ENCODE results near the gene KDR.

KDR gene

GRCh38 chr4:55077577-55077976 lies 47.8 kb downstream of the KDR start:
- DNase-seq, result no peak

DNA sequence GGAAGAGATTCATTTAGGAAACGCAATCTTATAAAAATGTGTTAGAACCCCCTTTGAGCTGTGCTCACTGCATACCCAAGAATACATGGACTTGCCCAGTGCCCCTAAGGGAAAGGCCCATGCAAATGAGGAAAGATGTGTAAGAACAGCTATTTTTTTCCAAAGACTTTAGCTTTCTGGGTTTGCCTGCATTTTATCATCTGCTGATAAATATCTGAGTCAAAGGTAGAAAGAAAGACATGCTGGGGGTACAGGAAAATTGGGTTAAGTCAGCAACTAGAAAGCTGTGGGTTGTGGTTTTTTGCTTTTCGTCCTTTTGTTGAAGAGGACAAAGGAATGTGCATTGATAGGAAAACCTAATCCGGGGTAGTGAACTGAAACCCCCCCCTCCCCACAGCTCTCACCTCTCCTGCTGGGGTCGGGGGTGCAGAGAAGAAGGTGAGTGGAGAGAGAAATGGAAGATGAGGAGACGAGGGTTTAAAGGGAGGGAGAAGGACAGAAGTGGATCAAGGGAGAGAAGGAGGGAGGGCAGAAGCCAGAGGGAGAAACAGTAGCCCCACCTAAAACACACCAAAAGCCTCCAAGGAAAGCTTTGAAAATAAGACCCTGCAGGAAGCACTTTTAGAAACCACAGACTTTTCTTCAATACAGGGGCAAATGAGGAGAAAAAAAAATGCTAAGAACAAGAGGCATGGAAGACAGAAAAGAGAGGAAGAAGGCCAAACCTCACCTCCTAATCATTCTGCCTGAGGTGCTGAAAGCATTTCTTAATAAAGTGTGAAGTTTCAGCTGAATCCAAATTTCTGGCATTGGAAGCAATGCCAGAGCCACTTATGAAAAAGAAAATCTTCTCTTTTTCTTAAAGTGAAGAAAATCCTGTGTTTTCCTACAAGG lies 49.3 kb downstream of the KDR start:
- no peak for DNase-seq

DNA sequence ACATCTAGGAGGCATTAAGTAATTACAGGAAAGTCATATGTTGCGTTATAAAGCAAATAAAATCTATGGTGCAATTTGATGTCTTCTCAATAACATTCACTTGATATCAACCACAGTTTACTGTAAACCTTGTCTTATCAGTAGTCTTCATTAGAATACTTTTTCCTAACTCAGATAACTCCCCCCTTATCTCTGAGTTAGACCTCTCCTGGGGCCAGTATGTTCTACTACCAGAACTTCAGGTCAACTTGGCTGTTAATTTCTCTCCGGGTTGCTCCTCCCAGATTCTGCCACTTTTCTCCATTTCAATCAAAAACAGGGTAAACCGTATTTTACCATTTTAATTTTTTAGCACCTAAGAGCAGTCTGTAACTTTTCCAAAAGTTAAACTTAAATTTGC lies 50.0 kb downstream of the KDR start:
- no peak for DNase-seq

- DNase-seq, result no peak
These were observed 51.0 kb downstream of the KDR start for GRCh38 chr4:55074386-55074785.

- no peak for DNase-seq
These were observed 53.4 kb downstream of the KDR start for GRCh38 chr4:55071951-55072350.

GRCh38 chr4:55069248-55069647 lies 56.1 kb downstream of the KDR start:
- no peak for DNase-seq

DNA sequence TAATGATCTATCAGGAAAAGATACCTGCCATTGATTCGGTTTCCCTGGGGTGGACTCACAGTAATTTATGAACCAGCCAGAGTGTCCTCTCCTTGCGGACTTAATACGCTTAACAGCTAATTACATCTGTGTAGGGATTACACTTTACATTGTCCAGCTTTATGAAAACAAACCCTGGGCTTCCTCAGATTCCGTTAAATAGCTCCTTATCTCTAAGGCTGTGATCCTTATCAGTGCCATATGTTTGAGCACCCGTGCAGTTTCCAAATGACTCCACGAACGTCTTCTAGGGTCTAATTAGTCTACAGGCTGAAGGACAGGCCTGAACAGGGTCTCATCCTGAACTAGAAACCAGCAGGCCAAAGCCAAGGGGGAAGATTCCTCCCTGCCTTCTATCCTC lies 56.9 kb downstream of the KDR start:
- DNase-seq, result no peak

GRCh38 chr4:55066018-55066417 lies 59.4 kb downstream of the KDR start:
- DNase-seq, result no peak

GRCh38 chr4:55055529-55055928 lies 69.9 kb downstream of the KDR start:
- no peak for DNase-seq

- DNase-seq, result no peak
These were observed 73.9 kb downstream of the KDR start for GRCh38 chr4:55051532-55051931.

DNA sequence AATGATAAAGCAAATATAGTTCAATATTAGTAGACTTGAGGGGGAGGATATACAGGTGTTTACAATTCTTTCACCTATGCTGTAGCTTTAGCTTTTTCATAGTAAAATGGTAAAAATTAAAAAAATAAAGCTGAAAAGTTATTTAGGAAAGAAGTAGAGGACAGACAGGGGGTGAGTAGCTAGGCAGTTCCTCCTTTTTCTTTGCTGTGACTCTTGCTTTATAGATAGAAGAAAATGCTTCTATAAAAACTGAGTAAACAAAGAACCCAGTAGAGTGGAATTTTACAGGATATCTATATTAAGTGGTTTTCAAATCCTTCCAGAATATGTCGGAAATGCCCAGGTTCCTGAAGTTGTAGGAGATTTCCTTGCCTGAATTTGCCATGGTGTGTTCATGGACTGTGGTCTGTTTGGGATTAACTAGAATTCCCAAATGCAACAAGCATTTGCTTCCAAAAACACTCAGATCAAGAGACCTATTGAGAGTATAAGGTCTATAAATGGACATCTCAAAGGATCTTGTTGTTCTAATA lies 74.9 kb downstream of the KDR start:
- DNase-seq, result no peak

DNA sequence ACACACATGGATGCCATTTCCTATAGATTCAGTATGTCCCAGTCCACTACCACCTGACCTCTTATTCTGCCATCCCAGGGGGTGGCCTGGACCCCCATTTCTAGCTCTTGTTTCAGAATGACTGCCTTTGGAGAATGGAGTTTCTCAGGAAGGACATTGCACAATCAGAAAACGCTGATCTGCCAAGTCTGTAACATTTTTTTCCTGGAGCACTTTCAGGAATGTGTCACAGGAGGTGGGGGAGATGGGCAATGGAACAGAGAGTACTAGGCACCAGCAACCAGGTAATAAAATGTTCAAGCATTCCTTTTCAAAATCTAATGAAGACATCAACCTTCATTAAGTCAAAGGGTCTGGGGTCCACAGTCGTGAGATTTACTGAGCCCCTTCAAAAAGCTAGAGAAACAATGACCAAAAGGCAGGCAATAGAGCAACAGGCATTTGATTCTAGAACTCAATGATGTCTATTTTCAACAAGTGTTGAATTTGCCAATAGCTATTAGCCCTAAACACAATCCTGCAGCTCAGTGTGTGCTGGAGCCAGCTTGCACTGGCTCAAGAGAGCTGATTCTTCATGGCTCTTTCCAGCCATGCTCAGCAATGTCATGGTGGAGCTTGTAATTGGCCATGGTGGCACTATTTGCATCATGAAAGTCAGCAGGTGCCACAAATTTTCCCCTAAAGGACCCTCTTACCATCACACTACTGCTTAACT lies 87.1 kb downstream of the KDR start:
- no peak for DNase-seq

DNA sequence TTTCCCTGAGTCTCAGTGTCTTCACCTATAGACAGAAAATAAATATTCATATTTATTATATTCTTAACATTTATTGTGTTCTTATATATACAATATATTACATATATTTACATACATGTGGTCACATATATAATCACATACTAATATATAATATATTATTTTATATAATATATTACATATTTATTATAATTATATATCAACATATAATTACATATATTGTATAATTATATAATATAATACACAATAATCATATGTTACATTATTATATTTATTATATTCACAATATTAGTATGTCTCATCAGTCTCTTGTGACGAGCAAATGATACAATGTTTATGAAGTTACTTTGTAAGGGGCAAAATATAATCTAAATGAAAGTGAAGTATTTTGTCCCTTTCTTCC lies 87.7 kb downstream of the KDR start:
- DNase-seq, result no peak

DNA sequence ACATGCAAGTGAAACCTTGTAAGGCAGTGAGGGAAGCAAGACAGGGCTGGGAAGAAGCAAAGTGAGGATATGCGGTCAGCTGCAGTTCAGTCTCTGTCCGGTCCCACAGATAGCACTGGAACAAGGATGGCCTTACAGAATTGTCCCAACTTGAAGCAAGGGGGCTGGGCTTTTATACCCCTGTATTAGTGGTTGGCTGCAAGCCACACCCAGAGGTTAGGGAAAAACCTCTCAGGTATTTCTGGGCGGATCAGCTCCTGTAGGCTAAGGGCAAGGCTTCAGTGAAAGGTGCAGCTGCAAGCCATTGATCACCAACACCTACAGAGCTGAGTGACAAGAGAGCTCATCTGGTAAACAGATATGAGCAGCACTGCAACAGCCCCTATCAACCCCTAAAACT lies 89.0 kb downstream of the KDR start:
- no peak for DNase-seq

GRCh38 chr4:55035892-55036291 lies 89.5 kb downstream of the KDR start:
- no peak for DNase-seq

- no peak for DNase-seq
These were observed 92.1 kb downstream of the KDR start for GRCh38 chr4:55033296-55033695.

DNA sequence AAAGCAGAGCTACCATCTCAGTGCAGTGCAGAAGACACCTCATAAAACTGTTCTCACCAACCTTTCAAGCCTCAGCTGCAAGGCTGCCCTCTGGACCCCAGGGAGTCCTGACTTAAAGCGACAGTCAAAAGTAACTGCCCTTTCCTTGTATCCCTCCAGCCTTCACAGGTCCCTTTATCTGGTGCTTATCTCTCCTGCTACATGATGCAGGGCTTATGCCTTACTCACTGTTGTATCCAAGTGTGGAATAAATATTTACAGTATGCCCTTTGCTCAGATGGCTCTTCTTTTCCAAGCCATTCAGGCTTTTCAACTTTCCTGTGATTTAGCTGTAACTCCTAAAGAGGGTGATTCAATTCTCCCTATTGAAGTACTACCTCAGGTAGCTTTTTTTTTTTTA lies 92.6 kb downstream of the KDR start:
- no peak for DNase-seq

DNA sequence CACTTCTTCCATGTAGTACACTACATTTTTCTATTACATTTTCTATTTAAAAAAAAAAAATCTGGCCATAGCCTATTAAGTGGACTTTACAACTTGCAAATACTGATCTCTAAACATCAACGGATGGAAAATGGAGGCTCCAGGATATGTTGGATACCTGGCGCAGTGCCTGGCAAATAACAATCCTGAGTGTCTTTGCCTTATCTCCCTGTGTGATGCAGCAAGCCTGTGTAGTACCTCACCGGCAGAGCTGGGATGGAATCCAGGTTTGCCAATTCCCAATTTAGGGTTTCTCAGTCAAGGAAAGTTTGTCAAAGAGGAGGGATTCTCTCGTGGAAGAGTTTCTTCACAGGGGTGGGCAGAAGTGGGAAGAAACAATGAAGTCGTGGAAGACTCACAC lies 93.2 kb downstream of the KDR start:
- no peak for DNase-seq

DNA sequence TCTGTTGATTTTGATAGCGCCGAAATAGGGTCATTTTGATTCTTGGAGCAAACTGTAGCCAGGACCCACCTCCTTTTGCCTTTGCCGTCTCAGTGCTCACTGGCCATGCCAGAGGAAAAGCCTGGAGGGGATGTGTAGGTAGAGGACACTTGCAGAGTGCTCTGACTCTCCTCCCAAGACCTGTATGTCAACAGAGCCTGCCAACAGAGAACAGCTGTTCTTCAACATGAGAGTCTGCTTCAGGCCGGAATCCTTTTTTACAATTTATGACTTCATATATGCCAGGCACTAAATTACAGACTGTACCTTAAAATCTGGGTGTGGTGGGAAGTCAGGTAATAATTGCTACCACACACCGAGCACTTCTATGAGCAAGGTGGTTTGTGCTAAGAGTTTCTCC lies 94.2 kb downstream of the KDR start:
- no peak for DNase-seq

GRCh38 chr4:55030589-55030988 lies 94.8 kb downstream of the KDR start:
- DNase-seq, result no peak

- no peak for DNase-seq
These were observed 95.4 kb downstream of the KDR start for GRCh38 chr4:55029821-55030503.

DNA sequence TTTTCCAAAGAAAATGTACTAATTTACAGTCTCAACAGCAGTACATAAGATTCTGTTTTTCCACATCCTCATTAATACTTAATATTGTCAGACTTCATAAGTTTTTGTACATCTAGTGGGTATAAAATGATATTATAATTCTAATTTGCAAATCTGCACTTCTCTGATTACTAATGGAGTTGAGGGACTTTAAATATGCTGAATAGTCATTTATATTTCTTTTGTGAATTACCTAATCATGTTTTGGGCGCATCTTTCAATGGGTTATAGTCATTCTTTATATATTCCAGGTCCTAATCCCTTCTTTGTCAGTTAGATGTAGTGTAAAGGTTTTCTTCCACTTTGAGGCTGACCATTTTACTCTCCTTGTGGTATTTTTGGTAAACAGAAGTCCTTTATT lies 96.1 kb downstream of the KDR start:
- no peak for DNase-seq

Measured in KG1 (cell line).